Common myeloid progenitor, CD34-positive (primary cell): Measurements from ENCODE around the gene OSBPL10.
A peak's percentile ranks its signal among the peaks of the same experiment; 100 is the strongest.

ENCODE experiments used
- CTCF ChIA-PET: fragments of 350-600 bp; sonication (Branson Sonifier 250); formaldehyde crosslinking; loops from one replicate; lab custom pipeline; 2021; ENCODE audit warnings: antibody characterized with exemption; lab: Charles Lee
- POLR2A ChIA-PET: fragments of 350-600 bp; sonication (Branson Sonifier 250); formaldehyde crosslinking; loops from one replicate; lab custom pipeline; 2021; ENCODE audit warnings: antibody characterized with exemption; lab: Charles Lee
- DNase-seq, 3 donors: peaks; one replicate each; pipeline versions ENCODE4 v3.0.0 to v3.0.0-alpha.2; 2013
- H3K27ac ChIP-seq, 2 experiments: 1 replicate in 1 of 2; 2 replicates in 1 of 2; pipeline ENCODE4 v1.7.0; 2013; ENCODE audit warnings: inconsistent platforms in 2 of 2, low read length in 2 of 2, mild to moderate bottlenecking in 2 of 2, low read depth in 1 of 2, moderate library complexity in 1 of 2; ENCODE audit not compliant: severe bottlenecking in 2 of 2, insufficient read depth in 1 of 2, poor library complexity in 1 of 2
- H3K27me3 ChIP-seq, 5 experiments: replicated peaks in 2 of 5; 1 replicate in 3 of 5; 2 replicates in 2 of 5; pipeline versions ENCODE4 v1.6.1 to v1.7.0; 2013; ENCODE audit warnings: low read length in 4 of 5, mild to moderate bottlenecking in 2 of 5, moderate library complexity in 2 of 5, inconsistent platforms in 1 of 5; ENCODE audit not compliant: insufficient read depth in 5 of 5, control insufficient read depth in 4 of 5
- H3K36me3 ChIP-seq, 4 experiments: 1 replicate in 2 of 4; 2 replicates in 2 of 4; pipeline versions ENCODE4 v1.6.1 to v1.7.0; 2013; ENCODE audit warnings: low read length in 3 of 4, control low read depth in 1 of 4, mild to moderate bottlenecking in 1 of 4; ENCODE audit not compliant: control insufficient read depth in 4 of 4, insufficient read depth in 4 of 4
- H3K4me1 ChIP-seq, 4 experiments: 1 replicate in 3 of 4; 2 replicates in 1 of 4; pipeline versions ENCODE4 v1.6.1 to v1.7.1; 2013; ENCODE audit warnings: low read length in 3 of 4, mild to moderate bottlenecking in 3 of 4, control low read depth in 1 of 4, inconsistent platforms in 1 of 4, moderate library complexity in 1 of 4; ENCODE audit not compliant: control insufficient read depth in 4 of 4, insufficient read depth in 4 of 4; ENCODE audit errors: control extremely low read depth in 1 of 4
- H3K4me3 ChIP-seq, 7 experiments: 1 replicate in 4 of 7; 2 replicates in 3 of 7; pipeline versions ENCODE4 v1.5.1 to v1.7.0; 2013; ENCODE audit warnings: mild to moderate bottlenecking in 7 of 7, low read length in 6 of 7, moderate library complexity in 6 of 7, inconsistent platforms in 2 of 7, low read depth in 2 of 7, control low read depth in 1 of 7; ENCODE audit not compliant: insufficient read depth in 4 of 7, control insufficient read depth in 1 of 7; ENCODE audit errors: extremely low read depth in 1 of 7
- H3K9me3 ChIP-seq, 5 experiments: 1 replicate in 4 of 5; 2 replicates in 1 of 5; pipeline versions ENCODE4 v1.6.1 to v1.7.1; 2013; ENCODE audit warnings: low read length in 4 of 5, mild to moderate bottlenecking in 2 of 5, inconsistent platforms in 1 of 5, low read depth in 1 of 5, moderate library complexity in 1 of 5; ENCODE audit not compliant: control insufficient read depth in 4 of 5, insufficient read depth in 2 of 5; ENCODE audit errors: control extremely low read depth in 1 of 5
- WGBS: methylation state at CpG from one replicate; pipeline ENCODE4 v1.1.5; 2013; ENCODE audit not compliant: insufficient coverage; 5-methylcytosine and 5-hydroxymethylcytosine counted together

Gene OSBPL10

GRCh38 chr3:31942446-31942845 is 38.6 kb downstream of the OSBPL10 start:
- H3K36me3 ChIP-seq: no peaks in the 10 kb centered on the region
- no peaks in the 10 kb centered on the region for H3K4me1 ChIP-seq
- POLR2A ChIA-PET: no interaction called here
- CTCF ChIA-PET: no interaction called here
- no peaks in the 10 kb centered on the region for H3K9me3 ChIP-seq
- no peak for DNase-seq
- WGBS: 100% methylated on average over 1 of the region's 2 CpGs
- peaks cover 0 to 2% (median 0%) of the 10 kb centered on the region in 5 experiments for H3K27me3 ChIP-seq
- no peak overlapping the region for H3K4me3 ChIP-seq
- H3K27ac ChIP-seq: no peak overlapping the region

- H3K4me3 ChIP-seq: no peak overlapping the region
- no peaks in the 10 kb centered on the region for H3K36me3 ChIP-seq
- CTCF ChIA-PET: no interaction called here
- no peak overlapping the region for H3K27ac ChIP-seq
- DNase-seq: no peak
- H3K9me3 ChIP-seq: no peaks in the 10 kb centered on the region
- H3K27me3 ChIP-seq: no peaks in the 10 kb centered on the region
- WGBS: 93% methylated on average over 3 of the region's 4 CpGs
- H3K4me1 ChIP-seq: no peaks in the 10 kb centered on the region
- POLR2A ChIA-PET: no interaction called here
These were observed 43.8 kb downstream of the OSBPL10 start for GRCh38 chr3:31937225-31937624.

GRCh38 chr3:31936420-31937060 is 44.5 kb downstream of the OSBPL10 start:
- WGBS: 88% methylated on average over 1 of the region's 1 CpG
- ChIA-PET POLR2A (no interaction called here), CTCF (no interaction called here)
- H3K4me1 ChIP-seq: no peaks in the 10 kb centered on the region
- H3K9me3 ChIP-seq: no peaks in the 10 kb centered on the region
- no peaks in the 10 kb centered on the region for H3K27me3 ChIP-seq
- peak in 1 of 3 donors; percentile 19 for DNase-seq
- no peak overlapping the region for H3K4me3 ChIP-seq
- H3K36me3 ChIP-seq: no peaks in the 10 kb centered on the region
- H3K27ac ChIP-seq: no peak overlapping the region

- no peaks in the 10 kb centered on the region for H3K9me3 ChIP-seq
- no peak for DNase-seq
- ChIA-PET CTCF (interaction anchor here (1.1 kb wide), 1 partner anchor 18 kb away, joined by 3 read pairs; no protein-coding TSS in a partner anchor), POLR2A (no interaction called here)
- no peaks in the 10 kb centered on the region for H3K4me1 ChIP-seq
- H3K36me3 ChIP-seq: no peaks in the 10 kb centered on the region
- H3K4me3 ChIP-seq: no peak overlapping the region
- no peaks in the 10 kb centered on the region for H3K27me3 ChIP-seq
- 38% methylated on average over 1 of the region's 3 CpGs for WGBS
- H3K27ac ChIP-seq: no peak overlapping the region
These were observed 46.2 kb downstream of the OSBPL10 start for GRCh38 chr3:31934866-31935265.

- no peaks in the 10 kb centered on the region for H3K4me1 ChIP-seq
- no peaks in the 10 kb centered on the region for H3K27me3 ChIP-seq
- WGBS: no CpG with 5 or more reads among the region's 1 CpG
- no peak overlapping the region for H3K27ac ChIP-seq
- POLR2A ChIA-PET: no interaction called here
- no peaks in the 10 kb centered on the region for H3K9me3 ChIP-seq
- H3K4me3 ChIP-seq: no peak overlapping the region
- CTCF ChIA-PET: no interaction called here
- H3K36me3 ChIP-seq: no peaks in the 10 kb centered on the region
- peak in 2 of 3 donors; percentile 56 to 67 for DNase-seq
These were observed 47.0 kb downstream of the OSBPL10 start for GRCh38 chr3:31934018-31934417.

GRCh38 chr3:31932990-31933389 is 48.1 kb downstream of the OSBPL10 start:
- Histone ChIP-seq H3K4me3 (no peak overlapping the region), H3K27me3 (no peaks in the 10 kb centered on the region), H3K9me3 (no peaks in the 10 kb centered on the region), H3K4me1 (no peaks in the 10 kb centered on the region), H3K27ac (no peak overlapping the region), H3K36me3 (no peaks in the 10 kb centered on the region)
- DNase-seq: no peak
- 100% methylated on average over 1 of the region's 3 CpGs for WGBS
- POLR2A ChIA-PET: no interaction called here
- CTCF ChIA-PET: no interaction called here

GRCh38 chr3:31929826-31930502 is 51.1 kb downstream of the OSBPL10 start:
- POLR2A ChIA-PET: no interaction called here
- CTCF ChIA-PET: no interaction called here
- peaks cover 0 to 4% (median 0%) of the 10 kb centered on the region in 4 experiments for H3K4me1 ChIP-seq
- no peaks in the 10 kb centered on the region for H3K36me3 ChIP-seq
- no peak overlapping the region for H3K27ac ChIP-seq
- DNase-seq: no peak
- WGBS: 100% methylated on average over 1 of the region's 4 CpGs
- H3K4me3 ChIP-seq: no peak overlapping the region
- H3K27me3 ChIP-seq: no peaks in the 10 kb centered on the region
- no peaks in the 10 kb centered on the region for H3K9me3 ChIP-seq
